Activated CD4-positive, alpha-beta T cell treated with anti-CD3 and anti-CD28 coated beads, Interleukin-2, Interleukin-6, amounts not matched to agents 100 ng/mL and 50 ng/mL, durations not matched to agents 16 hours and 8 hours (primary cell): ENCODE data around the gene IFNG.

ENCODE experiments used
- DNase-seq: peaks from one replicate; pipeline ENCODE4 v3.0.0-alpha.2; 2020

The IFNG gene

DNA sequence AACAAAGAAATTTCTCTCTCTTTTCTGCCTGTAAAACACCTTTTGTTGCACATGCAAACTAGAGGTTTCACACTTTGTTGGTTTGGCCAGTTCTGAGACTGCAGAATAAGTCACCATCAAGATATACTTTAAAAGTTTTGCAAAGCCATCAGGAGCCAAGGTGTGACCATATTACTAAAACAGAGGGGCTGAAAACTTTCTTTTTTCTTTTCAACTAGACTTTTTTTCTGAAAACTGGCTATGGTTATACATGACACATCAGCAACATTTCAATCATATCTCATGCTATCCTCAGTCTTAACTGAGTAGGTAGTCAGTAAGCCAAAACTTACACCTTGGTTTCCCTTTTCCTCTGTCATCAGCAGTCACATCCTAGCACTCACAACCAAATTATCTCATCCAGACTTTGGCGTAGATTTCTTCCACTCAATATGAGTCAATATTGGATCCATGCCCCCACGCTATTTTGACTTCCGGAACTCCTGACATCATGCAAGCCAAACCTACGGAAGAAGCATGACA is 4.1 kb upstream of the IFNG start:
- peak; percentile 86 for DNase-seq

- no peak for DNase-seq
These were observed 2.8 kb upstream of the IFNG start for GRCh38 chr12:68162374-68162773.

DNA sequence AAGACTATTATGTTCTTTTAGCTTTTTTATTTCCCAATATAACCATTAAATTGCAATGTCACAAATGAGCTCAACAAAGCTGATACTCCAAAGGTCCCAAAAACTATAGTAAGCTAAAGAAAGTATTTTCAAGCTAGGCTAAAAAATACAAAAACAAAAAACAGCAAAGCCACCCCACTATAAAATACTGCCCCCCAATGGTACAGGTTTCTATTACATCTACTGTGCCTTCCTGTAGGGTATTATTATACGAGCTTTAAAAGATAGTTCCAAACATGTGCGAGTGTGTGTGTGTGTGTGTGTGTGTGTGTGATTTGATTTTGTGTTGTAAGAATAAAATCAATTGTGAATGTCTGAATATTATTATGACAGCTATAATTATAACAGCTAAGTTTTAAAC is 1.1 kb downstream of the IFNG start:
- peak; percentile 83 for DNase-seq

DNA sequence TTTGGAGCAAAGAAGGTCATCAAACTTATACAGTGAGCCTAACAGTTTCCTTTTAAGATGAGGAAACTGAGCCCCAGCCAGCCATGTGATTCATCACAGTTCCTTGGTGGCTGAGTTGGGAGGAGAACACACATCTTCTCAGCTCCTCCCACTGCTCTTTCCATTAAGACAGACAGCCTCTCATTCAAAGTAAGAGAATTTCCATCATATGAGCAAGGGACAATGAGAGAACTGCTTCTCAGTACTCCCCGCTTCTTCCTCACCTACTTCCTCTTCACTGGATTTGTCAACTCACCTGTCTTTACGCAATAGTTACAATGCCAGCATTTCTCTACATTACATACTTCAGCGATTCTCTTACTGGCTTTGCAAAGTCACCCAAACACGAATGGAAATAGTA is 2.2 kb downstream of the IFNG start:
- peak; percentile 74 for DNase-seq

- no peak for DNase-seq
These were observed 2.9 kb downstream of the IFNG start for GRCh38 chr12:68156636-68157035.

GRCh38 chr12:68154779-68155178 is 4.8 kb downstream of the IFNG start:
- no peak for DNase-seq

DNA sequence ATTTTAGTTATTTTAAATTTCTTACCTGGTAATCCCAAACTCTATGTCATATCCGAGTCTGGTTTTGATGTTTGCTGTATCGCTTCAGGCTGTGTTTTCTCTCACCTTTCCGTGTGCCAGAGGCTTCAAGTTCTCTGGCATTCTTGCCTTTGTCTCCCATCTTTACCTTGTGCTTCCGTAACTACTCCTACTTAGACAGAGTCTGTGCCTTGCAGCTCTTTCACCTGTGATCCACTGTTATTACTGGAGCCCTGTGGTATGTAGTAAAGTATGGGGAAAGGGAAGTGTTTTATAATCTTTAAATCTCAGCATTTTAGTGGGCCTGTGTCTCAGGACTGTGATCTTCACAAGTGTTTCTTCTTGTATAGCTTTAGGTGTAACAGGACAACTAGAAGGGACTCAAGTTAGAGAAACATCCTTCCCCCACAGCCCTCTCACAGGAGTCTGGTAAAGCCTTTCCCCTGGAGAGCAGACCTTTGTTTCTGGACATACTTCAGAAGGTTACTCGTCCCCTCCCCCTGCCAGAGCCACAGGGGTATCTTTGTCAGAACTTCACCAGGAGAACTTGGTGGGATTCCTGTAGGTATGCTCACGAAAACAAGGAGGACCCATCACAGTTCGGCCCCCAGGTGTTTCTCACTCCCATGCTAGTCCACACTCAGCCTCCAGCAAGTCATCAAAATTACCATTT is 11.1 kb downstream of the IFNG start:
- no peak for DNase-seq

DNA sequence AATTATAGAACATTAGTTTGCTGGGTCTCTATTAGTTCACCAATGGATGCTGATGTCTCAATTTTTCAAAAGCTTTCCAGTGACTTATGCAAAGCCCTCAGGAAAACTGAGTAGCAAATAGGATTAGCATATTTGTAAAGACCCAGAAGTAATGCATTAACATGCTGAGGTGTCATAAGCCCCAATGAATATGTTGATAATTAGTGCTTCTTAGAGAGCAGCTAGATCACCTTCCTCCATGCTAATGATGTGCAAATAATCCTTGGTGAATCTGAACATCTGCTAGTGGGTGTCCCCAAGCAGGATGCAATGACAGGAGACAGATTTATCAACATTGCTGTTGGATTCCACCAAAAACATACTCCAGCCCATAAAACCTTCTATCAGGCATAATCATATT is 19.0 kb downstream of the IFNG start:
- DNase-seq = no peak

GRCh38 chr12:68139941-68140340 is 19.6 kb downstream of the IFNG start:
- no peak for DNase-seq

DNA sequence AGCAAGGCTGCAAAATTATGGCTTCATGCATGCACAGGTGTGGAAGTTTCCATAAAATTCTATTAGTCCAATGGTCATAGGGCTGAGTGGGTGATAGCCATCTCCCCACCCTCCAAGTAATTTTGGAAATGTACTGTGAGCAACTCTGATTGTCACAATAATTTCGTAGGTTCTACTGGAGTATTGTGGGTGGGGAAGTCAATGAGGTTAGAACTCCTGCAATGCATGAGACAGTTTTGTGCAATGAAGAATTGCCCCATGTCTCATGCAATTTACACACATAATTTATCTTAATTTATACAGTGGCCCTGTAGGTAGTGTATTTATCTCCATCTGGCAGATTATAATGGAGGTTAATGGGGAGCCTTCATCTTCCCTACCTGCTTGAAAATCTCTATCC is 20.5 kb downstream of the IFNG start:
- DNase-seq = no peak

- peak; percentile 50 for DNase-seq
These were observed 21.1 kb downstream of the IFNG start for GRCh38 chr12:68138480-68138879.

DNA sequence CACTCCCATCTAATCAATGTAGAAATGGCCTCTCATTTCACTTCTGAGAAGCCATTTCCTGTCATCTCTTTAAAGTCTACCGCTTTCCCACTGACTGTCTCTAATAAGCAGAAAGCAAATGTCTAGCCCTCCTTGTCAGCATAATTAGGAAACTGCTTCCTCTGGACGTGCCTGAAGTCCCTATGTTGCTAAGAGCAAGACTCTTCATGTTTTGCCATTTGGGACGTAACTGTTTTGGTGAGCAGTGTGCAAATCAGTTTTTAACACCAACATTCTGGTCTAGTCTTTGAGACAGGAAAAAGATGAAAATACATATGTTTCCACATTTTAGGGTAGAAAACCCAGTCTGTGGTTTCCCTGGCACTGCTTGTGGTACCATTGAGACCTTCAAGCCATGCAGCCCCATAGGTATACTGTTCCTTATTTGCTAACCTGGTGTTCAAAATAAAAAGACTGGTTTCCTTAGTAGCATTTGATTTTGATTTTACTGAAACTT is 22.2 kb downstream of the IFNG start:
- peak; percentile 60 for DNase-seq

DNA sequence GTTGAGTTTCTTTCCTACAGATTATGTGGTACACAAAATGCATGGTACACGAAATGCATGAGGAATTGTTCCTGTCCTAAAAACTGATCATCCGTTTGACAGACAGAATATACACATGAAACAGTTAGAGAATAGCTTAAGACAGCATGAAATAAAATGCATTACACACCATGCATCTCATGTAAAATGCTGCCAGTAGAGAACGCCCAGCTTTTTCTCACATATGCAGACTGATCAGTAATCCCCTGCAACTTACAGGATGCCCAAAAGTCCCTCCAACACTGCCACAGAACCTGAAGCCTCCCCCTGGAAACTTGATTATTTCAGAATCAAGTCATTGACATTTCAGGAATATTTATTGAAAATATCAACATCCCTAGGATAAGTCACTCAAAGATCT is 24.0 kb downstream of the IFNG start:
- no peak for DNase-seq

DNA sequence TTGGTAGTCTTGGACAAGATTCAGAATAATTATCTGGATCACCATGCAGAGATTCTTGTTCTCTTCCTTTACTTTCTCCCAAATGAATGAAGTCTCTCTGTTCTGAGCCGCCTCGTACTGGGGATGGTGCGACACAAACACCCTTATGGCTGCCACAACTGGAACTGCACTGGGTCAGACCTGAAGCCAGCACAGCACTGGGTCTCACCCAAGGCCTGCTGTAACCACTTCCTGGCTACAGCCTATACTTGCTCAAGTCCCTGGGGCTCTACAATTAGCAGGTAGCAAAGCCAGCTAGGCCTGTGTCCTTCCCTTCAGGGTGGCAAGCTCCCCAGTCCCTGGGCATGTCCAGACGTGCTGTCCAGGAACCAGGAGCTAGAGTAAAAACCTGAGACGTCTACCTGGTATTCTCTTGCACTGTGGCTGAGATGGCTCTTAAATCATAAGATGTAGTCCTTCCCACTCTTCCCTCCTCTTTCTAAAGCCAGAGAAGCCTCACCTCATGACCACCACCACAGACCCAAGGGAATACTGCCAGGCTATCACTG is 27.6 kb downstream of the IFNG start:
- no peak for DNase-seq

DNA sequence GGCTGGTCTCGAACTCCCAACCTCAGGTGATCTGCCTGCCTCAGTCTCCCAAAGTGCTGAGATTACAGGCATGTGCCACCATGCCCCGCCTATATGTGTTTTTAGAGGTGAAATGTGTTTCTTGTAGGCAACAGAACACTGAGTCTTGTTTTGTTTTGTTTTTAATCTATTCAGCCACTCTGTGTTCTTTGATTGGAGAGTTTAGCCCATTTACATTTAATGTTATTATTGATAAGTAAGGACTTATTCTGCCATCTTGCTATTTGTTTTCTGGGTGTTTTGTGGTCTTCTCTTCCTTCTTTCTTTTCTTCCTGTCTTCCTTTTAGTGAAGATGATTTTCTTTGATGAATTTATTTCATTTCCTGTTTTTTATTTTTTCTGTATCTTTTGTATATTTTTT is 29.6 kb downstream of the IFNG start:
- DNase-seq = no peak

- no peak for DNase-seq
These were observed 37.2 kb downstream of the IFNG start for GRCh38 chr12:68122236-68122920.

DNA sequence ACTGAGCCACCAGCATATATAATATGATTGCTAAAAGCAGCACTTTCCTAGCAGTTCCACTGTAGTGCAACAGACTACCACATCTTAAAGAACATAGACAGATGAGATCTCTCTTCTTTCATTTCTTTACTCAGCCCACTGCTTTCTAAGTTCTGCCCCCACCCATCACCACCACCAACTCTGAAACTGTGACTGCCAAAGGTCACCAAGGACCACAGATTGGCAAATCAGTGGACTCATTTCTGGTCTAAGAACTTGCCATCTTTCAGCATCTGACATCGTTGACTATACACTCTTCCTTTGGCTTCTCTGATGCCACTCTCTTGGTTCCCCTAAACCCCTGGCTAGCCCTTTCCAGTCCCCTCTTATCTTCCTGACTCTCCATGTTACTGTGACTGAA is 38.4 kb downstream of the IFNG start:
- DNase-seq = peak; percentile 71

DNA sequence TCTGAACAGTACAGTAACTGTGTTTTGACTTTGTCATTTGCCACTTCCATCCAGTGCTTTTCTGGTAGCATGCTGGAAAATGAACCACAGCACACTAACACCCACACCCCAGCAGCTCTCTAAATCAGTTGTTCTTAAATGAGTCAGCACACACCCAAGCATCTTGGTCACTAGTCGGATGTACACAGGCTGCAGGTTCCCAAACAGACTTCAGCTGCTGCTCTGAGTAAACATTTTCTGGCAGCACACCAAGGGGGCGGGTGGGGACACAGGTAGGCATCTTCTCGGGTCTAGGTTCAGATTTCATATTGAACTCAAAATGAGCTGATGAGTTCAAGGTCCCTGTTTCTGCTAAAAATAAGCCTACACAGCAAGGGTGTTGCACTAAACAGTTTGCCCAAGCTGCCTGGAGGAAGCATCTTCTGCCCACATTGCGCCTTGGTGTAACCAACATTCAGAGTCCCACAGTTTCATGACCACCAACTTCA is 39.8 kb downstream of the IFNG start:
- DNase-seq = peak; percentile 95

GRCh38 chr12:68119250-68119649 is 40.3 kb downstream of the IFNG start:
- DNase-seq = peak; percentile 82

DNA sequence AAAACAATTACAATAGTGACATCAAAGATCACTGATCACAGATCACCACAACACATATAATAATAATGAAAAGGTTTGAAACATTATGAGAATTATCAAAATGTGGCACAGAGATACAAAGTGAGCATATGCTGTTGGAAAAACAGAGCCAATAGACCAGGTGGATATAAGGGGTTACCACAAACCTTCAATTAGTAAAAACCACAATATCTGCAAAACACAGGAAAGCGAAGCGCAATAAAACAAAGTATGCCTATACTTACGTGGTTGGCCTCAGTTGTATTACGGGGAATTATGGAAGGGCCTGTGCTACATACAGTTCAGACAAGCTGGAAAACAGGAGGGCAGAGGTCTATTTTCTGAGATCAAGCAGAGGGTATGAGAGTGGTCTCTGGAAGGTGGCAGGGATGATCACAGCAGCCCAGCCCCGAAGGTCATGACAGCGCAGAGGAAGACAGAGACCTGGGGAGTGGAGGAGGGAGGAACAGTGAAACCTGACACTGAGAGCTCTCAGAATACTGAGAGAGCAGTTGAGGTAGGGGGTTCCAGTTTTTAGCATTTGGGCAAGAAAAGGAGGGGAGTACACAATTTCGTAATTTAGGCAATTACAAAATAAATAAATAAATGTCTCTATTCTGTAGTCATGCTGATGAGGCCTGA is 41.3 kb downstream of the IFNG start:
- DNase-seq = peak; percentile 49

DNA sequence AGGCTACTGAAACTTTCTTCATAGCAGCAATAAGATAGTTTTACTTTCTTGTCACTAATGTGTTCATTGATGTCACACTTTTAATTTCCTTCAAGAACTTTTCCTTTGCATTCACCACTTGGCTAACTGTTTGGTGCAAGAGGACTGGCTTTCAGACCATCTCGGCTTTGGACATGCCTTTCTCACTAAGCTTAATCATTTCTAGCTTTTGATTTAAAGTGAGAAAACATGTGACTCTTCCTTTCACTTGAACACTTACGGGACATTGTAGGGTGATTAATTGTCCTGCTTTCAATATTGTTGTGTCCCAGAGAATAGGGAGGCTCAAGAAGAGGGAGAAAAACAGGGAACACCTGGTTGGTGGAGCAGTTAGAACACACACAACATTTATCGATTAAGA is 41.9 kb downstream of the IFNG start:
- peak; percentile 70 for DNase-seq

GRCh38 chr12:68115281-68115680 is 44.3 kb downstream of the IFNG start:
- no peak for DNase-seq

DNA sequence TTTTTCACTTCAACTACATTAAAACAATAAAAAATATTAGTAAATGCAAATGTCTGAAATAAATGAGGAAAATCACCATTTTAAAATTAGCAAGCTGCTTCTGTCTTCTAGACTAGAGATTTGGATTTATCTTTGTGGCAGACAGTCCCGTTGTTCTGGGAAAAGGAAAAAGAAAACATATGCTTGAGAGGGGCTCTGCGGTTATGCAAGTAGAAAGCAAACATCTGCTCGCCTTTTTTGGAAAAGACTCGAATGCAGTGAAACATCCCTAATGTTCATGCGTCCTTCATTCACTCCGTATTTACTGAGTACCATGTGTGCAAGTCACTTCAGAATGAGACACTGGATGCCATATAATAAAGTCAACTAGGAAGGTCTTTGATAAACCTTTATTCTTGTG is 44.9 kb downstream of the IFNG start:
- no peak for DNase-seq
